GM23338 (cell line): Measurements from ENCODE around the gene KIF6. TPM values are rescaled to one million over a fixed set of nuclear protein-coding genes. Genes with fewer than 3 reads are reported as not detected.

ENCODE experiments used
- ATAC-seq: fragments of 200-7000 bp; cut with Tn5 transposase; 3 replicates; pipeline ENCODE4 v1.9.1; 2020
- DNase-seq: peaks from one replicate; pipeline ENCODE4 v3.0.0-alpha.2; 2015; ENCODE audit warnings: low spot score
- H2AFZ ChIP-seq: fragments of 200-600 bp; sonication (generic); 2 replicates; pipeline ENCODE4 v1.8.0; 2016; ENCODE audit warnings: antibody characterized with exemption, mild to moderate bottlenecking, moderate library complexity
- H3F3A ChIP-seq: fragments of 200-600 bp; sonication (generic); replicated peaks from 2 replicates; pipeline ENCODE4 v1.8.0; 2017; ENCODE audit warnings: antibody characterized with exemption, mixed run types, low read depth
- H3K27ac ChIP-seq: fragments of 200-600 bp; sonication (generic); 2 replicates; pipeline ENCODE4 v1.6.1; 2016; ENCODE audit warnings: low read depth
- H3K27me3 ChIP-seq: fragments of 200-600 bp; sonication (generic); 2 replicates; pipeline ENCODE4 v1.8.0; 2016; ENCODE audit warnings: mild to moderate bottlenecking, mixed run types, moderate library complexity; ENCODE audit not compliant: insufficient read depth
- H3K36me3 ChIP-seq: fragments of 200-600 bp; sonication (generic); 2 replicates; pipeline ENCODE4 v1.8.0; 2016; ENCODE audit warnings: mild to moderate bottlenecking; ENCODE audit not compliant: insufficient read depth
- H3K4me1 ChIP-seq: fragments of 200-600 bp; sonication (generic); 2 replicates; pipeline ENCODE4 v1.8.0; 2016; ENCODE audit warnings: mild to moderate bottlenecking, moderate library complexity; ENCODE audit not compliant: insufficient read depth
- H3K4me2 ChIP-seq: fragments of 200-600 bp; sonication (generic); 2 replicates; pipeline ENCODE4 v1.7.1; 2017; ENCODE audit warnings: mixed run types
- H3K4me3 ChIP-seq: fragments of 200-600 bp; sonication (generic); 2 replicates; pipeline ENCODE4 v1.6.1; 2016; ENCODE audit warnings: mixed run types
- H3K79me2 ChIP-seq: fragments of 200-600 bp; sonication (generic); replicated peaks from 2 replicates; pipeline ENCODE4 v1.8.0; 2017; ENCODE audit warnings: mild to moderate bottlenecking; ENCODE audit not compliant: insufficient read depth
- H3K9me2 ChIP-seq: fragments of 200-600 bp; sonication (generic); 2 replicates; pipeline ENCODE4 v1.8.0; 2017; ENCODE audit not compliant: insufficient read depth
- H4K20me1 ChIP-seq: fragments of 200-600 bp; sonication (generic); replicated peaks from 2 replicates; pipeline ENCODE4 v1.8.0; 2017; ENCODE audit warnings: mild to moderate bottlenecking; ENCODE audit not compliant: insufficient read depth
- H3K27ac Mint-ChIP-seq: 2 replicates; pipeline ENCODE4 v1.8.0; 2020; ENCODE audit warnings: inconsistent platforms, mild to moderate bottlenecking, moderate library complexity, mixed read lengths
- H3K27me3 Mint-ChIP-seq: 3 replicates; pipeline ENCODE4 v1.8.0; 2022; ENCODE audit warnings: low read depth, mild to moderate bottlenecking, moderate library complexity, mixed read lengths, inconsistent platforms; ENCODE audit not compliant: insufficient read depth, poor library complexity
- H3K36me3 Mint-ChIP-seq: 3 replicates; pipeline ENCODE4 v1.8.0; 2021; ENCODE audit warnings: low read depth, mild to moderate bottlenecking, inconsistent platforms, moderate library complexity, mixed read lengths
- H3K4me1 Mint-ChIP-seq: 3 replicates; pipeline ENCODE4 v1.8.0; 2020; ENCODE audit warnings: mild to moderate bottlenecking, inconsistent platforms, mixed read lengths
- H3K4me3 Mint-ChIP-seq: 3 replicates; pipeline ENCODE4 v1.8.0; 2021; ENCODE audit warnings: moderate library complexity, mild to moderate bottlenecking, inconsistent platforms, mixed read lengths
- H3K9me3 Mint-ChIP-seq: 3 replicates; pipeline ENCODE4 v1.8.0; 2020; ENCODE audit warnings: moderate library complexity, mild to moderate bottlenecking, inconsistent platforms, mixed read lengths
- CREB1 ChIP-seq: fragments of 250-450 bp; sonication (Bioruptor Pico); IDR thresholded peaks from 2 replicates; pipeline ENCODE4 v1.5.0; 2020; ENCODE audit warnings: low read depth, mild to moderate bottlenecking, moderate library complexity
- EZH2 ChIP-seq: fragments of 200-600 bp; sonication (generic); IDR thresholded peaks from one replicate; pipeline ENCODE4 v1.8.0; 2017; ENCODE audit warnings: antibody characterized with exemption, mild to moderate bottlenecking, low read depth; ENCODE audit not compliant: unreplicated experiment
- EZH2phosphoT487 ChIP-seq: fragments of 200-600 bp; sonication (generic); IDR thresholded peaks from one replicate; pipeline ENCODE4 v1.8.1; 2018; ENCODE audit warnings: antibody characterized with exemption; ENCODE audit not compliant: unreplicated experiment
- JUNB ChIP-seq: IDR thresholded peaks from one replicate; pipeline ENCODE4 v1.6.1; 2016; ENCODE audit warnings: antibody characterized with exemption; ENCODE audit not compliant: unreplicated experiment
- NANOG ChIP-seq: IDR thresholded peaks from 2 replicates; pipeline ENCODE4 v1.6.1; 2016; ENCODE audit warnings: antibody characterized with exemption, borderline replicate concordance
- POLR2AphosphoS5 ChIP-seq: IDR thresholded peaks from 2 replicates; pipeline ENCODE4 v1.6.1; 2016; ENCODE audit warnings: antibody characterized with exemption, low read depth
- STAT1 ChIP-seq: IDR thresholded peaks from one replicate; pipeline ENCODE4 v1.6.1; 2016; ENCODE audit warnings: antibody characterized with exemption; ENCODE audit not compliant: unreplicated experiment
- ZNF114 ChIP-seq: fragments of 250-450 bp; sonication (Bioruptor Pico); IDR thresholded peaks from 2 replicates; pipeline ENCODE4 v1.5.0; 2020; ENCODE audit warnings: mild to moderate bottlenecking, moderate library complexity
- ZNF331 ChIP-seq: fragments of 250-450 bp; sonication (Bioruptor Pico); IDR thresholded peaks from 2 replicates; pipeline ENCODE4 v1.5.0; 2020; ENCODE audit warnings: low read depth, mild to moderate bottlenecking, moderate library complexity
- polyA plus RNA-seq: library from polyadenylated mRNA; unstranded; fragments of >200 nt; fragmentation: Nextera tagmentation; extraction: Ambion mirVana; gene quantifications from 2 replicates; pipeline ENCODE4 v1.2.1, GENCODE V29; 2016
- total RNA-seq: library from RNA; depleted of rRNA; stranded (reverse); fragments of >200 nt; shearing (Covaris generic); gene quantifications from 2 replicates; pipeline ENCODE4 v1.2.3, GENCODE V29; 2014
- TF ChIP-seq, protein P1 (sequence below): IDR thresholded peaks from 2 replicates; pipeline ENCODE4 v1.6.1; 2016; ENCODE audit warnings: antibody characterized with exemption
- TF ChIP-seq, protein P2 (sequence below): IDR thresholded peaks from one replicate; pipeline ENCODE4 v1.6.1; 2018; ENCODE audit warnings: antibody characterized with exemption; ENCODE audit not compliant: unreplicated experiment
- TF ChIP-seq, protein P3 (sequence below): fragments of 250-450 bp; sonication (Bioruptor Pico); IDR thresholded peaks from 2 replicates; pipeline ENCODE4 v1.5.0; 2020; ENCODE audit warnings: mild to moderate bottlenecking, moderate library complexity
- TF ChIP-seq, protein P4 (sequence below), 2 experiments: fragments of 200-600 bp in 1 of 2; sonication (generic) in 1 of 2; conservative IDR thresholded peaks; 2 replicates each; pipeline versions ENCODE4 v1.5.1 to v1.6.1; 2016 to 2017; ENCODE audit warnings: antibody characterized with exemption in 2 of 2, low read depth in 2 of 2, mild to moderate bottlenecking in 2 of 2, moderate library complexity in 1 of 2

Gene KIF6
- total and polyA plus RNA-seq, 2 experiments from 2014 or later, result 0.87 to 1.7 TPM

DNA sequence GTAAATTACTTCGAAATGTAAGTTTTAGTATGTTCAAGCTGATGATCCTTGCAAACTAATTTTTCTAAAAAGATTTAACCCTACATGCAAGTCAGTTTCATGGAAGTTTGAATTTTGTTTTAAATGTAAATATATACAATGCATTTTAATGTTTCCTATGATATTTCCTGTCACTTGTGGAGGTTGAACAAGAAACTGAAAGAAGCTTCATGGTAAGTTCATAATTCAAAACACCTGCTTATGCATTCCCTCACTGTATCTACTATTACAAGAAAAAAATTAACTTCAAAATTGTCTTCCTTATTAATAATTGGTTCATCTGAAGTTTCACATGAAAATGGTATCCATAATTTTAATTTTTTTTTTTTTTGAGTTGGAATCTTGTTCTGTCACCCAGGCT is 24.8 kb downstream of the KIF6 start:
- no peak for ATAC-seq
- no peak overlapping the region for H3K27ac Mint-ChIP-seq

More for the DNA sequence above, 24.8 kb downstream of the KIF6 start:
- no peaks in the 10 kb centered on the region for H3K9me3 Mint-ChIP-seq
- Histone ChIP-seq H2AFZ (no peak overlapping the region), H3K36me3 (no peaks in the 10 kb centered on the region), H4K20me1 (no peaks in the 10 kb centered on the region), H3K9me2 (no peaks in the 10 kb centered on the region), H3K4me3 (no peak overlapping the region), H3K27me3 (no peaks in the 10 kb centered on the region), H3K79me2 (no peaks in the 10 kb centered on the region), H3K27ac (no peak overlapping the region), H3K4me1 (peaks cover 11% of the 10 kb centered on the region; the same call in 1 of the 2 replicates), H3F3A (no peaks in the 10 kb centered on the region), H3K4me2 (no peak overlapping the region)
- no peaks in the 10 kb centered on the region for H3K27me3 Mint-ChIP-seq
- H3K4me1 Mint-ChIP-seq, result peaks cover 7% of the 10 kb centered on the region; the same call in 1 of the 3 replicates
- TF ChIP-seq, protein P1, sequence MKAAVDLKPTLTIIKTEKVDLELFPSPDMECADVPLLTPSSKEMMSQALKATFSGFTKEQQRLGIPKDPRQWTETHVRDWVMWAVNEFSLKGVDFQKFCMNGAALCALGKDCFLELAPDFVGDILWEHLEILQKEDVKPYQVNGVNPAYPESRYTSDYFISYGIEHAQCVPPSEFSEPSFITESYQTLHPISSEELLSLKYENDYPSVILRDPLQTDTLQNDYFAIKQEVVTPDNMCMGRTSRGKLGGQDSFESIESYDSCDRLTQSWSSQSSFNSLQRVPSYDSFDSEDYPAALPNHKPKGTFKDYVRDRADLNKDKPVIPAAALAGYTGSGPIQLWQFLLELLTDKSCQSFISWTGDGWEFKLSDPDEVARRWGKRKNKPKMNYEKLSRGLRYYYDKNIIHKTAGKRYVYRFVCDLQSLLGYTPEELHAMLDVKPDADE, result no peak
- TF ChIP-seq EZH2phosphoT487 (no peak), STAT1 (no peak), ZNF331 (CRISPR knock-in tag) (no peak), ZNF114 (CRISPR knock-in tag) (no peak), JUNB (no peak), POLR2AphosphoS5 (no peak), CREB1 (no peak), EZH2 (no peak), NANOG (no peak)
- TF ChIP-seq, protein P2, sequence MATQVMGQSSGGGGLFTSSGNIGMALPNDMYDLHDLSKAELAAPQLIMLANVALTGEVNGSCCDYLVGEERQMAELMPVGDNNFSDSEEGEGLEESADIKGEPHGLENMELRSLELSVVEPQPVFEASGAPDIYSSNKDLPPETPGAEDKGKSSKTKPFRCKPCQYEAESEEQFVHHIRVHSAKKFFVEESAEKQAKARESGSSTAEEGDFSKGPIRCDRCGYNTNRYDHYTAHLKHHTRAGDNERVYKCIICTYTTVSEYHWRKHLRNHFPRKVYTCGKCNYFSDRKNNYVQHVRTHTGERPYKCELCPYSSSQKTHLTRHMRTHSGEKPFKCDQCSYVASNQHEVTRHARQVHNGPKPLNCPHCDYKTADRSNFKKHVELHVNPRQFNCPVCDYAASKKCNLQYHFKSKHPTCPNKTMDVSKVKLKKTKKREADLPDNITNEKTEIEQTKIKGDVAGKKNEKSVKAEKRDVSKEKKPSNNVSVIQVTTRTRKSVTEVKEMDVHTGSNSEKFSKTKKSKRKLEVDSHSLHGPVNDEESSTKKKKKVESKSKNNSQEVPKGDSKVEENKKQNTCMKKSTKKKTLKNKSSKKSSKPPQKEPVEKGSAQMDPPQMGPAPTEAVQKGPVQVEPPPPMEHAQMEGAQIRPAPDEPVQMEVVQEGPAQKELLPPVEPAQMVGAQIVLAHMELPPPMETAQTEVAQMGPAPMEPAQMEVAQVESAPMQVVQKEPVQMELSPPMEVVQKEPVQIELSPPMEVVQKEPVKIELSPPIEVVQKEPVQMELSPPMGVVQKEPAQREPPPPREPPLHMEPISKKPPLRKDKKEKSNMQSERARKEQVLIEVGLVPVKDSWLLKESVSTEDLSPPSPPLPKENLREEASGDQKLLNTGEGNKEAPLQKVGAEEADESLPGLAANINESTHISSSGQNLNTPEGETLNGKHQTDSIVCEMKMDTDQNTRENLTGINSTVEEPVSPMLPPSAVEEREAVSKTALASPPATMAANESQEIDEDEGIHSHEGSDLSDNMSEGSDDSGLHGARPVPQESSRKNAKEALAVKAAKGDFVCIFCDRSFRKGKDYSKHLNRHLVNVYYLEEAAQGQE, result no peak
- TF ChIP-seq, protein P3, sequence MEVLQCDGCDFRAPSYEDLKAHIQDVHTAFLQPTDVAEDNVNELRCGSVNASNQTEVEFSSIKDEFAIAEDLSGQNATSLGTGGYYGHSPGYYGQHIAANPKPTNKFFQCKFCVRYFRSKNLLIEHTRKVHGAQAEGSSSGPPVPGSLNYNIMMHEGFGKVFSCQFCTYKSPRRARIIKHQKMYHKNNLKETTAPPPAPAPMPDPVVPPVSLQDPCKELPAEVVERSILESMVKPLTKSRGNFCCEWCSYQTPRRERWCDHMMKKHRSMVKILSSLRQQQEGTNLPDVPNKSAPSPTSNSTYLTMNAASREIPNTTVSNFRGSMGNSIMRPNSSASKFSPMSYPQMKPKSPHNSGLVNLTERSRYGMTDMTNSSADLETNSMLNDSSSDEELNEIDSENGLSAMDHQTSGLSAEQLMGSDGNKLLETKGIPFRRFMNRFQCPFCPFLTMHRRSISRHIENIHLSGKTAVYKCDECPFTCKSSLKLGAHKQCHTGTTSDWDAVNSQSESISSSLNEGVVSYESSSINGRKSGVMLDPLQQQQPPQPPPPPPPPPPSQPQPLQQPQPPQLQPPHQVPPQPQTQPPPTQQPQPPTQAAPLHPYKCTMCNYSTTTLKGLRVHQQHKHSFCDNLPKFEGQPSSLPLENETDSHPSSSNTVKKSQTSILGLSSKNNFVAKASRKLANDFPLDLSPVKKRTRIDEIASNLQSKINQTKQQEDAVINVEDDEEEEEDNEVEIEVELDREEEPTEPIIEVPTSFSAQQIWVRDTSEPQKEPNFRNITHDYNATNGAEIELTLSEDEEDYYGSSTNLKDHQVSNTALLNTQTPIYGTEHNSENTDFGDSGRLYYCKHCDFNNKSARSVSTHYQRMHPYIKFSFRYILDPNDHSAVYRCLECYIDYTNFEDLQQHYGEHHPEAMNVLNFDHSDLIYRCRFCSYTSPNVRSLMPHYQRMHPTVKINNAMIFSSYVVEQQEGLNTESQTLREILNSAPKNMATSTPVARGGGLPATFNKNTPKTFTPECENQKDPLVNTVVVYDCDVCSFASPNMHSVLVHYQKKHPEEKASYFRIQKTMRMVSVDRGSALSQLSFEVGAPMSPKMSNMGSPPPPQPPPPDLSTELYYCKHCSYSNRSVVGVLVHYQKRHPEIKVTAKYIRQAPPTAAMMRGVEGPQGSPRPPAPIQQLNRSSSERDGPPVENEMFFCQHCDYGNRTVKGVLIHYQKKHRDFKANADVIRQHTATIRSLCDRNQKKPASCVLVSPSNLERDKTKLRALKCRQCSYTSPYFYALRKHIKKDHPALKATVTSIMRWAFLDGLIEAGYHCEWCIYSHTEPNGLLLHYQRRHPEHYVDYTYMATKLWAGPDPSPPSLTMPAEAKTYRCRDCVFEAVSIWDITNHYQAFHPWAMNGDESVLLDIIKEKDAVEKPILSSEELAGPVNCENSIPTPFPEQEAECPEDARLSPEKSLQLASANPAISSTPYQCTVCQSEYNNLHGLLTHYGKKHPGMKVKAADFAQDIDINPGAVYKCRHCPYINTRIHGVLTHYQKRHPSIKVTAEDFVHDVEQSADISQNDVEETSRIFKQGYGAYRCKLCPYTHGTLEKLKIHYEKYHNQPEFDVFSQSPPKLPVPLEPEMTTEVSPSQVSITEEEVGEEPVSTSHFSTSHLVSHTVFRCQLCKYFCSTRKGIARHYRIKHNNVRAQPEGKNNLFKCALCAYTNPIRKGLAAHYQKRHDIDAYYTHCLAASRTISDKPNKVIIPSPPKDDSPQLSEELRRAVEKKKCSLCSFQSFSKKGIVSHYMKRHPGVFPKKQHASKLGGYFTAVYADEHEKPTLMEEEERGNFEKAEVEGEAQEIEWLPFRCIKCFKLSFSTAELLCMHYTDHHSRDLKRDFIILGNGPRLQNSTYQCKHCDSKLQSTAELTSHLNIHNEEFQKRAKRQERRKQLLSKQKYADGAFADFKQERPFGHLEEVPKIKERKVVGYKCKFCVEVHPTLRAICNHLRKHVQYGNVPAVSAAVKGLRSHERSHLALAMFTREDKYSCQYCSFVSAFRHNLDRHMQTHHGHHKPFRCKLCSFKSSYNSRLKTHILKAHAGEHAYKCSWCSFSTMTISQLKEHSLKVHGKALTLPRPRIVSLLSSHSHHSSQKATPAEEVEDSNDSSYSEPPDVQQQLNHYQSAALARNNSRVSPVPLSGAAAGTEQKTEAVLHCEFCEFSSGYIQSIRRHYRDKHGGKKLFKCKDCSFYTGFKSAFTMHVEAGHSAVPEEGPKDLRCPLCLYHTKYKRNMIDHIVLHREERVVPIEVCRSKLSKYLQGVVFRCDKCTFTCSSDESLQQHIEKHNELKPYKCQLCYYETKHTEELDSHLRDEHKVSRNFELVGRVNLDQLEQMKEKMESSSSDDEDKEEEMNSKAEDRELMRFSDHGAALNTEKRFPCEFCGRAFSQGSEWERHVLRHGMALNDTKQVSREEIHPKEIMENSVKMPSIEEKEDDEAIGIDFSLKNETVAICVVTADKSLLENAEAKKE (CRISPR knock-in tag), result no peak
- TF ChIP-seq, protein P4, sequence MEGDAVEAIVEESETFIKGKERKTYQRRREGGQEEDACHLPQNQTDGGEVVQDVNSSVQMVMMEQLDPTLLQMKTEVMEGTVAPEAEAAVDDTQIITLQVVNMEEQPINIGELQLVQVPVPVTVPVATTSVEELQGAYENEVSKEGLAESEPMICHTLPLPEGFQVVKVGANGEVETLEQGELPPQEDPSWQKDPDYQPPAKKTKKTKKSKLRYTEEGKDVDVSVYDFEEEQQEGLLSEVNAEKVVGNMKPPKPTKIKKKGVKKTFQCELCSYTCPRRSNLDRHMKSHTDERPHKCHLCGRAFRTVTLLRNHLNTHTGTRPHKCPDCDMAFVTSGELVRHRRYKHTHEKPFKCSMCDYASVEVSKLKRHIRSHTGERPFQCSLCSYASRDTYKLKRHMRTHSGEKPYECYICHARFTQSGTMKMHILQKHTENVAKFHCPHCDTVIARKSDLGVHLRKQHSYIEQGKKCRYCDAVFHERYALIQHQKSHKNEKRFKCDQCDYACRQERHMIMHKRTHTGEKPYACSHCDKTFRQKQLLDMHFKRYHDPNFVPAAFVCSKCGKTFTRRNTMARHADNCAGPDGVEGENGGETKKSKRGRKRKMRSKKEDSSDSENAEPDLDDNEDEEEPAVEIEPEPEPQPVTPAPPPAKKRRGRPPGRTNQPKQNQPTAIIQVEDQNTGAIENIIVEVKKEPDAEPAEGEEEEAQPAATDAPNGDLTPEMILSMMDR (conservative IDR thresholded peaks at IDR 0.05; ENCODE audit: low read depth in 2 of 2), result no peak
- DNase-seq, result no peak
- H3K36me3 Mint-ChIP-seq, result no peaks in the 10 kb centered on the region
- H3K4me3 Mint-ChIP-seq, result no peak overlapping the region
